Right ventricle myocardium inferior (tissue), 1 donor: ENCODE results near the gene SLIT3. TPM values are rescaled to one million over a fixed set of nuclear protein-coding genes. Genes with fewer than 3 reads are reported as not detected.

Experiments
- ATAC-seq: fragments of 200-7000 bp; cut with Tn5 transposase; one replicate; pipeline ENCODE4 v1.9.1; 2020; ENCODE audit warnings: mild to moderate bottlenecking, moderate library complexity
- DNase-seq: peaks from one replicate; pipeline ENCODE4 v3.0.0; 2021; ENCODE audit errors: missing footprints
- intact Hi-C: fragments of 100-400 bp; cut with DNase I; formaldehyde crosslinking; loops from one replicate; pipeline ENCODE4 v1.11.0; 2022
- total RNA-seq: library from RNA; stranded (reverse); fragmentation: NEBNext Ultra II Directional; extraction: Animal tissue kit (Norgen Biotek cat#: 25700); gene quantifications from one replicate; pipeline ENCODE4 v1.2.1, GENCODE V29; 2021
- donor health status: DM: no; HTN: yes; CAD: no; lungs with severe emphysema.

The SLIT3 gene
- total RNA-seq, 1 donor from 2014 or later, result 12.4 TPM

DNA sequence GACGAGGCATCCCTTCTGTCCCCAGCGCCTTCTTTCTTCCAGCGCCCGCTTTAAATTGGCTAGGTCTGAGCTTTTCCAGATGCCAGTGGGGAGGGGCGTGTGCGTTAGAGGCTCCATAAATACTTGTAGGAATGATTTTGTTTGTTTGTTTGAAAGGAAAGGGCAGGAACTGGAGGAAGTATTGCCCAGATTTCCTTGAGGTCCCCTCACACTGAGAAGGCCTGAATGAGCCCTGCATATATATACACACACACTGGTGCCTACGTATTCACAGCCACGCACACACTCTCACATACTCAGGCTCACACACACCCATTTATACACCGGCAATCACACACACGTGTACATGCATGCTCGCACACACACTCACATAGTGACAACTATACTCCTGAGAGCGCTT lies 1.0 kb upstream of the SLIT3 start:
- intact Hi-C loops, result loop anchor here (2.0 to 10.0 kb wide), 5 partner anchors 187 to 1037 kb away; no protein-coding TSS in a partner anchor

DNA sequence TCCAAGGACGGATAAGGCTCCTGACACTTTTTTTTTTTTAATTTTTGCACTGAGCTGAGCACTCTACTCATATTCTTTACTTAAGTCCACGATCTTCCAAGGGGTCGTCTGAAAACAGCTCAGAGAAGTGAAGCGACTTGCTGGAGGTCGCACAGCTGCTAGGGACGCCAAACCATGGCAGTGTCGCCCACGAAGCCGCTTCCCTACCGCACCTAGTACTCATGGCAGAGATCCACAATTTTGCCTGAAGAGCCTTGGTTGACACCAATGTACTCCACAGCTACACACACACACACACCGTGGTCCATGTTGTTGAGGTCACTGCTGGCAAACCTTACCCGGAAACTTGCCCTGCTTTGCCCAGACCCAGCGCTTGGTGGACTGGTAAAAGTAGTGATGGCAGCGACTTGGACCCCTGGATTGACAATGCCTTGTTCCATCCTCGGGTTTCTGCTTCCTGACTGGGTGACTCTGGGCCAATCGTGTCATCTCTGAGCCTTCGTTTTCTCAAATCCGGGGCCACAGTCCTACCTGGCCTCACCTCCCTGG lies 521 bp upstream of the SLIT3 start:
- ATAC-seq, result no peak
- no peak for DNase-seq
- intact Hi-C loops, result loop anchor here (5.0 to 10.0 kb wide), 3 partner anchors 187 to 1037 kb away; no protein-coding TSS in a partner anchor

More for the DNA sequence above, 1.0 kb upstream of the SLIT3 start:
- no peak for ATAC-seq
- DNase-seq, result no peak

DNA sequence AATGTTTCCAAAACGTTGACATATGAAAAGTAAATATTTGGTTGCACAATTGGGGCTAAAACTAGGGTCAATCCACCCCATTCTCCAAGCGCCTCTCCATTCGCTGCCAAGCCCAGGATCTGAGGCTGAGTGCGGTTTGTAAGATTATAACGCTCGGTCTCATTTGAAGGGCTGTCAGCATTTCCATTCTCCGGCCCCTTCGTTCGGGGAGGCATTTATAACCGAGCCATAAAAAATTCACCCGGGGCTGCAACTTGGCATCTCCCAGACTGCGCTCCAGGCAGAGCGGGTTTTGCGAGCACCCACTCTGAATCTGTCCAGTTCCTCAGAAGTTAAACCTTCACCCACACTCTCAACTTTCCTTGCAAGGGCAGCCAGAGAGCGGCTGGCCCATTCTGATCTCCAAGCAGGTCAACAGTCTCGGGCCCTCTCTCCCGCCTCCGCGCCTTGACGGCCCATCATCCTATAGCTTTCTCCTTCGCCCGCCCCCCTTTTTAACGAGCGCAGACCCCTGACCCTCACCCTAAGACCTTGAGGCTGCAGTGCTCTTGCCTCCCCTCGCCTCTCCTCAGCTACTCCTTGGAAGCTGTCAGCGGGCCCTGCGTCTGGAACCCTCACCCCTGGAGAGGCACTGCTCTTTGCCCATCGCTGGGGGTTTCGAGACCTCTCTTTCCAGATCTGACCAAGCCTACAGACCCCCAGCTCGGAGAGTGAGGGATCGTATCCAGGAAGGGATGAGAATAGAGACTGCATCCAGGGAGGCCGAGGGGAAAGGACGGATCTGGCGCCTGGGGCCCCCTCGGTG lies 1.1 kb downstream of the SLIT3 start:
- intact Hi-C loops, result loop anchor here (5.0 to 10.0 kb wide), 3 partner anchors 185 to 1035 kb away; no protein-coding TSS in a partner anchor
- no peak for ATAC-seq
- DNase-seq, result no peak

DNA sequence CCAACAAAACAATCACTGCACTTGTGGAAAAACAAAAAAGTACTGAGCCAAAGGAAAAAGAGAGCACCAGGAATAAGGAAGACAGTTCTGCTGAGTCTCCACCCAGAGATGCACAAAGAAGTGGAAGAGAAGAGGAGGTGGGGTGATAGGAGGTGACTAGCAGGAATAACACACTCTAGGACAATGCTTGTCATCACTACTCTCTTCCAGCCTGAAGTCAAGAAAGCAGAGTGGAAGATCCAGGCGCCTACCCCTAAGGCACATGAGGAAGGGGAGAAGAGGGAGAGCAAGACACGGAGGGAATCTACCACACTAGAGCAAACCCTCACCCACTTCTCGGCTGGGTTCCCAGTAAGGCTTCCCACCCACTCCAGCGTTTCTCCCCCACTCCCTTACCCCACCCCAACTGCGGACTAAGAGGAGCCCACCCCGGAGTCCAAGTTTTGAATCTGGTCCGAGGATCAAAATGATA lies 1.7 kb downstream of the SLIT3 start:
- DNase-seq, result no peak
- ATAC-seq, result no peak
- intact Hi-C loops, result no loop called here

DNA sequence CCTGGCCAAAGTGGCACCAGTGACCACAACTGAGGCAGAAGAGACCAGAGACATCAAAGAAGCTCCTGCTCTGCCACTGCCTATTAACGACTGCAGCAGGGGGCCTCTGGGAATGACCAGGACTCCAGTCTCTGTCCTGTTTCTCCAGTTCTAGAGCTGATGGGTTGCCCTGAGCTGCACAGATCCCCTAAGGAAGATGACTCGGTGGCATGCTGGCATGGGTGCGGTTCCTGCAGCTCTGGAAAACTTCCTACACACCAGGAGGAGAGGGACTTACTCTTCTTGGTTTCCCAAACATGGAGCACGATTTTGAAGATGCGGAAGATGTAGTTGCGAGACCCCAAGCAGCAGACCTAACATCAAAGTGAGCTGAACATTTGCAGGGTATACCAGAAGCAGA lies 2.7 kb downstream of the SLIT3 start:
- intact Hi-C loops, result no loop called here
- ATAC-seq (no peak), DNase-seq (no peak)

DNA sequence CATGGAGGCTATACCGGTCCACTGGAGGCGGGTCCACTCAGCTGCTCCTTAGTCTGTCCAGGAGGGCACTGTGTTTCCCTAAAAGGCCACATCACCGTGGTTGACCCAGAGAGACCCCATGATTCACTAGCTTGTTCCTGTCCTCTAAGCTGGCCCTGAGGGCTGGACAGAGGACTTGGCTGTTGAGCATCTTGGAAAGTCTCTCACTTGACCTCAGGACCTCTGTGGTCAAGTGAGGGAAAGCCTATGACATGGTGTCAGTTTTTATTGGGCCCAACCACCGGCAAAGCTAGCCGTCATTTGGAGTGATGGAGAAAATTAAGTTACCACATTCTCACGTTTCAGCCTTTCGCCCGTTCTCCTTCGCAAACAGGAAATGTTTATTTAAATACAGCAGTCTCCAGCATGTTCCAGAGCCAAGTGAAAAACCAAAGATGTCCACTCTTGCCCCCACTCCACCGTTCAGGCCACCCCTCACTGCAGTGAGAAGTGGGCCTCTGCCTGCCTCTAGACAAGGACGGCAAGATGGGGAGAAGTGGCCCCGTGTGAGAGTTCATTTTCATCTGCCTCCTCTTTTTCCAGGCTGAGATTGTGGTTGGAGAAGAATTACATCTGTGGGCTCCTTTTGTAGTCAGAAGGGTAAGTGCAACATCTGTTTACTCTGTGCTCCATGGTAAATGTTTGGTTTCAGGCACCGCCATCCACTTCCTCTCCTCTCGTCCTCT lies 4.4 kb downstream of the SLIT3 start:
- intact Hi-C loops, result no loop called here
- ATAC-seq, result no peak
- DNase-seq, result no peak

DNA sequence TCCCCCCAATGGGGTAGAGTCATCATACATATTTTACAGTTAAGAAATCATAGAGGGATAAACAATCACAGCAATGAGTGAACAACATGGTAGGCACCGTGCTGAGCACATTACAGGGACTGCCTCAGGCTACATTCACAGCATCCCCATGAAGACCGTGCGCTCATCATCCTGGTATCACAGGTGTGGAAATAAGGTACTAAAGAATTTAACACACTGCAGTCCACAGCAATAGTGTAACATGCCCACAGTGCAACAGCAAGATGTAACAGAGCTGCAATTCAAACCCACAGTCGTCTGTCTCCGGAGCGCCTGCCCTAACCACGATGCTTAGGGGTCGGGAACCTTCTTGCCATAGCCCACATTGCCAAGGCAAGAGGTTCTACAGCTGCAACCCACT lies 5.6 kb downstream of the SLIT3 start:
- DNase-seq (no peak), ATAC-seq (no peak)
- intact Hi-C loops, result no loop called here

DNA sequence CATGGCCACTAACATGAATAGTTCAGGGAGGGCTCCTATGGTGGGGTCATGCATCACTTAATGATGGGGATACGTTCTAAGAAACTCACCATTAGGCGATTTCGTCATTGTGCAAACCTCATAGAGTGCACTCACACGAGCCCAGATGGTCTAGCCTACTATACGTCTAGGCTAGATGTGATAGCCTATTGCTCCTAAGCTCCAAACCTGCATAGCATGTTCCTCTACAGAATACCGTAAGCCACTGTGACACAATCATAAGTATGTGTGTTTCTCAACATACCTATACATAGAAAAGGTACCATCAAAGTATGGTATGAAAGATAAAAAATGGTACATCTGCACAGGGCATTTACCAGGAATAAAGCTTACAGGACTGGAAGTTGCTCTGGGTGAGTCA lies 6.3 kb downstream of the SLIT3 start:
- DNase-seq (no peak), ATAC-seq (no peak)
- intact Hi-C loops, result no loop called here

DNA sequence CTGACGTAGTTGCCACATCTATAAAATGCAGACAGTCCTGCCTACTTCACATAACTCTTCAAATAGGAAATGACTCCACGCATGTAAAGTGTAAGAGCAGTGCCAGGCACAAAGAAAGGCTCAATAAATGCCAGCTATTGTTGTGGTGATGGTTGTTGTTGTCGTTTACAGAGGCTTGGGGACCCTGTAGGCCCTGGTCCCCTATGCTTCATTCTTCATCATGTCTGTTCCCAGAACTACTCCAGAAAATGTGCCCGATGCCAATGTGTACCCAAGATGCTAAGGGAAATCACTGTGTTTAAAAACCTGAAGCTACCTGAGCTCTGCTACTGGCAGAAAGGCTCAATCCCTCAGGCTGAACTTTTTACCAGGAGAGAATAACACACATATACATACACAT lies 9.1 kb downstream of the SLIT3 start:
- intact Hi-C loops, result no loop called here
- no peak for ATAC-seq
- DNase-seq, result no peak

DNA sequence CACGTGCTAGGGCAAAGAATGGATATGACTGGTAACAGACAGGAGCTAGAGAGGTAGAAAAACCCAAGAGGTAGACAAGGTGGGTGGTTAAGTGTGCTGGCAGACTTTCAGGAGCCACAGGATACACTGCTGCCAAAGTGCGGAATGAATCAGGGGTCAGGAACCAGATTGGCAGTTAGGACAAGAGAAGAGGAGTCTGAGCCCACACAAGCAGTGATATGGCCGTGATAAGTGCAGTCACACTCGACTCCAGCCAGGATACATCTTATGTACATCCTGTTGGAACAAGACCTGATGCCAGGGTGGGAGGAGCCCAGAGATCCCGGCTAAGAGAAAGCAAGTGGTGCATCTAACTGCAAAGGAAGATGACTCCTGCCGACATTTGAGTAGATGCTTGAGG lies 10.0 kb downstream of the SLIT3 start:
- DNase-seq, result no peak
- ATAC-seq, result no peak

DNA sequence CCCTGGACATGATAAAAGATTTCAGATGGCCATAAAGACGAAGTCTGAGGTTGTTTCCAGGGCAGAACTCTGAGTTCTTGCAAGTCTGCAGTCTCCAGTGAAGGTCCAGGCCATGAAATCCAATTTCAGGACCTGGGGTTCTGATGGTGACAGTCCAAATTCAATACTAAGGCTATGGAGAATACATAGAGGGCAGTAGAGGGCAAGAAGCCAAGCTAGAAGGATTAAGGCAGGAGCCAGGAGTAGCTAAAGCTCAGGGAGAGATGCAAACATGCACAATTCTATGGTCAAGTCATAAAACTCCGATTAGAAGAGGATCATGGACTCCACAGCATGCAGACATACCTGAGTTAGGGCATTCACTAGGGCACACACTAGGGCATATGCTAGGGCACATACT lies 11.4 kb downstream of the SLIT3 start:
- intact Hi-C loops, result no loop called here
- ATAC-seq (no peak), DNase-seq (no peak)

More for the DNA sequence above, 10.0 kb downstream of the SLIT3 start:
- intact Hi-C loops, result no loop called here

DNA sequence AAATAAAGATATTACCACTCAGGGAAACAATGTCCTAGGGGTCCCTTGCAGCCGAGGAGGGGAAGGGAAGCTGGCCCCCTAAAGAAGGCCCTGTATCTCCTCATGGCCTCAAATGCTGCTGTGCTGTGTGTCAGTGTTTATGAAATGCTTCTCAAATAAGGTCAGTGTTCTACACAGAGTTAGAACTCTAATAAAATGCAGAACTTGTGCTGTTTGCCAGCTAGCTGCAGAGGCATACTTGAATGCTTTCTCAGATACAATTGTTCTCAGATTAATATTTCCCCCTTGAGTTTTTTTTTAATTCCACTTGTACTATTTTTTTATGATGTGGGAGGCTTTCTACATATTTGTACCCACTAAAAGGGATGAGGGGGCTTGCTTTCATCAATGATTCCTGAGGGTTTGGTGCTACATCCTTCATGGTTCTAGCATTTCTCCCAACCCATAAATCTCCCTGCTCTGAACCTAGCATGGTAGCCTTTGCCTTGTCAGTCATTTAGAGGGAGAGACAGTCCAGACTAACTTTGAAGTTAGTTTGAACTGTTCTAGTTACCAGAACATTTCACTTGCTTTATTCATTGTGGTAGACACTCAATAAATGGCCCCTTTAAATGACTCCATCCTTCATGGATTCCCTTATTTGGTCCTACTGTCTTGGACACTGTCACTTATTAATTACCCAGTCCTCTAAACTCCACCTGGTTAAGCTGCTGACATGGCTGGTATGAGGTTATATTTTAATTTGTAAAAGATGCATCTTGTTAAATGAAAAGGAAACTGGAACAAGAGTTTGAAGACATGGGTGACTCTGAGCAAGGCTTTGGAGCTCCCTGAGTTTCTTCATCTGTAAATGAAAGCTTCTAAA lies 12.6 kb downstream of the SLIT3 start:
- intact Hi-C loops, result no loop called here
- DNase-seq (no peak), ATAC-seq (no peak)

DNA sequence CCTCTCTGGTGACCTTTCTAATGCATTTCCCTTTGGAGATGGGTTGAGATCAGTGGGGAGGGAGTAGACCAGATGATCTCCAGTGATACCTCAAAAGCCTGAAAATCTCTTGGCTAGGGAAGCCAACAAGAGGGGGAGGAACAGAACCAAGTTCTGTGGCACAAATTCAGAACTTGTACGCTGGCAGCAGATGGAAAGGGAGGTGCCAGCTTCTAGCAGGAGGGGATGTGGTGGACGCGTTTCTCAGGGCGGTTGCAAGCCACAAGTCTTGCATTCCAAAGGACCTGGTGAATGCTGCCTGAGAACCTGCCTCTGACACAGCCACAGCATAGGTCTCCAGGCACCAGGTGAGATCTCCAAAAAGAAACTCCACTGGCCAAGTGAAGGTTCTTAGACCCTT lies 13.4 kb downstream of the SLIT3 start:
- ATAC-seq, result no peak

DNA sequence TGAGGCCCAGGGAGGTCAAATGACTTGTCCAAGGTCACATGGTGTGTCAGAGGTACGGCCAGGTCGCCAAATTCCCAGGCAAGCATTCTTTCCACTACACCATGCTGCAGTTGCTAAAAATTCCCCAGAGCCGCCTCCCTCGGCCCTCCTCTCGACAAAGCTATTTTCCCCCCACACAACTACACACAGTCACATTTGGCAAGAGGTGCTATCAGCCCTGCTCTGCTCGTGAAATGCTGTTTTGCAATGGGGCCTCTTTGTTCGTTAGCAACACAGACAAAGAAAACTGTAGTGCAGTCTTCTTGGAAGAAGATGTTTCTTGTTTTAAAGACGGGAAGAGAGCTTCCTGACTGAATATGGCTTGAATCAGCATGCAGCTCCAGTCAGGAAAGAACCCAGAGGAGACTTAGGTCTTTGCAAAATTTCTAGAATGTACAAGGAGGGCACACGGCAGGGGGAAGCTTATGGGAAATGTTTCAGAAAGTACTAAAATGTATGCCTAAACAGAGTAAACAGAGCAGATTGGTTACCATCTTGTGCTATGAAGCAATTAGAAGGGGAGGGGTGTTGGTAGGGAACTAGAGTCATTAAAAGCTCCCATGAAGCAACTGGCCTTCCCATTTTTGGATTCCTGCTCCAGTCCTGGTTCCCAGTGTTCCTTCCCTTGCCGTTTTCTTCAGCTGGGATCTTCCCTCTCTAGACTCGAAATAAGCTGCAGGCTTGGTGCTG lies 14.2 kb downstream of the SLIT3 start:
- peak; percentile 88 for ATAC-seq
- intact Hi-C loops, result no loop called here
- DNase-seq, result no peak

More for the DNA sequence above, 13.4 kb downstream of the SLIT3 start:
- intact Hi-C loops, result no loop called here
- no peak for DNase-seq

DNA sequence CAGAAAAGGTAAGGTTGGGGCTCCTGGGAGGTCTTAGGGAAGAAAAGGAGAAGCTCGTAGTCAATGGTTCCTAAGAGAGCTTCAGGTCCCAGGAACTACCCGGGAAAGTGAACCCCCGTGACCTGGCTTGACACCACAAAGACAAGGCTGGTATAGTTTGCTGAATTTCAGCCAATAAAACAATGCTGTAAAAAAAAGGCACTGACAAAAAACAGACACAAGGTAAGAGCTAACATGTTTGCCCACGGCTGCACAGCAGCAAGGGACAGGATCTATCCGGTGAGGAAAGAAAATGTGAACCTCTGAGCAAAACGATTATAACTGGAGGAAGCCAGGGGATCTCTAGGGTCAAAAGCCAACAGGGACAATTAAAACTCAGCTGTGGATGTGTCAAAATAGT lies 17.1 kb downstream of the SLIT3 start:
- no peak for ATAC-seq
- no peak for DNase-seq
- intact Hi-C loops, result no loop called here

DNA sequence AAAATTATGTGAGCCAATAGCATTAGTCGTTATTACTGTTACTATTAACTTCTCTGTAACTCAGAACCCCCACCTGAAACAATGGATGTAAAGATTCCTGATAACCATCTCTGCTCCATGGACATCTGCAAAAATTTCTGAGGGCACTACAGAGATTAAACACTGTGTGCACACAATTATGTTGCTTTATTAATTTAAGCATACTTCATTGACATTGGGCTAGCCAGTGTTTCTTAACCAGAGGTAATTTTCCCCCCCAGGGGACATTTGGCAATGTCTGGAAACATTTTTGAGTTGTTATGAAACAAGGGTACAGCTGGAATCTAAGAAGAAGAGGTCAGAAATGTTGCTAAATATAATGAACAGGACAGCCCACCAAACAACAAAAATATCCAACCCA lies 19.3 kb downstream of the SLIT3 start:
- intact Hi-C loops, result no loop called here
- ATAC-seq (no peak), DNase-seq (no peak)

DNA sequence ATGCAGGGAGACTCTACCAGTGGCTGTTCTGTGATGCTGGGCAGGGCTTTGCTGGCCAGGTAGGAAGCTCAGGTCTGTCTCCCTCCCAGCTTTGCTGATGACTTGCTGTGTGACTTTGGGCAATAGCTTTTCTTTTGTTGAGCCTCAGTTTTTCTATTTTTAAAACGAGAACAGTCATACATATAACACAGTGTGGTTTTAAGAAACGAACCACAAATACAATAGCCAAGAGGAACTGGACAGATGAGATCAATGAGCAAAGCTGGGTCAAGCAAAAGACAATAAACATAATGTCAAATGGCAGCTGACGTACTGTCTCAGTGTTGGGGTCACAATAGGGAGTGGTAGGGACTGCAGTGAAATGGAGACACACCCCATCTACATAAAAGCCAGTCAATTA lies 20.2 kb downstream of the SLIT3 start:
- DNase-seq (no peak), ATAC-seq (no peak)
- intact Hi-C loops, result no loop called here

DNA sequence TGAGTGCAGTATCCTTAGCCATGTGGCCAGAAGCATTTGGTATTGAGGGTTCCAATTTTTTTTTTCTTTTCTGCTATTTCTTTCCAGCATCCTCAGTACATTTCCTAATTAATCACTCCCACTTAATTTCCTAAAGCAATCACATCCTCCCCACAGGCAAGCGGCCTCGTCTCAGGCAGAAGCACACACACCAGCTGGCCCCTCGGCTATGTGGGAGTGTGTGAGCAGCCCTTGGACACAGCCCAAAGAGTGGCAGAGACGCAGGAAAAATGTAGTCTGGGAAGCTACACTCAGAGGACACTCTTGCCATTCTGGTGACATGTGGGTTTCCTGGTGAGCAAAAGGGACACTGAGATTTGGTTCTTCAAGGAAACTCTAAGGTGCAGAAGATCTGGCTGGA lies 20.7 kb downstream of the SLIT3 start:
- DNase-seq (no peak), ATAC-seq (no peak)
- intact Hi-C loops, result no loop called here
